Measurements from ENCODE around the gene SUN2.
"Not testable (repeated sequence)": the region's sequence is repeated elsewhere in the genome, so short reads cannot be mapped to it uniquely, and the experiment has no call there.

The SUN2 gene, protein sequence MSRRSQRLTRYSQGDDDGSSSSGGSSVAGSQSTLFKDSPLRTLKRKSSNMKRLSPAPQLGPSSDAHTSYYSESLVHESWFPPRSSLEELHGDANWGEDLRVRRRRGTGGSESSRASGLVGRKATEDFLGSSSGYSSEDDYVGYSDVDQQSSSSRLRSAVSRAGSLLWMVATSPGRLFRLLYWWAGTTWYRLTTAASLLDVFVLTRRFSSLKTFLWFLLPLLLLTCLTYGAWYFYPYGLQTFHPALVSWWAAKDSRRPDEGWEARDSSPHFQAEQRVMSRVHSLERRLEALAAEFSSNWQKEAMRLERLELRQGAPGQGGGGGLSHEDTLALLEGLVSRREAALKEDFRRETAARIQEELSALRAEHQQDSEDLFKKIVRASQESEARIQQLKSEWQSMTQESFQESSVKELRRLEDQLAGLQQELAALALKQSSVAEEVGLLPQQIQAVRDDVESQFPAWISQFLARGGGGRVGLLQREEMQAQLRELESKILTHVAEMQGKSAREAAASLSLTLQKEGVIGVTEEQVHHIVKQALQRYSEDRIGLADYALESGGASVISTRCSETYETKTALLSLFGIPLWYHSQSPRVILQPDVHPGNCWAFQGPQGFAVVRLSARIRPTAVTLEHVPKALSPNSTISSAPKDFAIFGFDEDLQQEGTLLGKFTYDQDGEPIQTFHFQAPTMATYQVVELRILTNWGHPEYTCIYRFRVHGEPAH

DNA sequence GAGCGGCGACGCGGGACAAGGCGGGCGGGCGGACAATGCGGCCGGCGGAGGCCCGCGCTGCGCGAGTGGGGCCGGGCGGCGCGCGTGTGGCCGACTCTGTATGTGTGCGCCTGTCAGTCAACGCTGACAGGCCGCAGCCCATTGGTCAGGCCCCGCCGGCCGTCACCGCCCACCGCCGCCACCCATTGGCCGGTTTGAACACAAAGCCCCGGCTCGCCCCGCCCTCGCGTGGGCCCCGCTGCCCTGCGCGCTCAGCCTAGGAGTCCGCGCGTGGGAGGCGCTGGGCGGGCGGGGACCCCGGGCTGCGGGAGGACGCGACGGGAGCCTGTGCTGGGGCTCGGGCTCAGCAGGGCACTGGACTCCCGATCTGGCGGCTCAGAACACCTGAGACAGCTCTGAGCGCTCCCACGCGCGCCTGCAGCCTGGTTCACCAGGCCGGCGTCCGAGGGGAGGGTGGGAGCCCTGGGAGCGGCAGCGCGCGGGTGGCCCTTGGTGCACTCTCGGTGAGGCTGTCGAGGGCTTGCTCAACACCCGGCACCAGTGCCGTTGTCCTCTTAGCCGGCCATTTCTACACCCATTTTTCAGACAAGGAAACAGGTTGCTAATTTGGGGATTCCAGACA lies at the start of gene SUN2:
Gene SUN2, minus strand, starts transcription at position 88 of the 622 bp plus-strand sequence. CDS start 3,370 bp downstream, outside the sequence.
- DNase-seq: peak; percentile 95

DNA sequence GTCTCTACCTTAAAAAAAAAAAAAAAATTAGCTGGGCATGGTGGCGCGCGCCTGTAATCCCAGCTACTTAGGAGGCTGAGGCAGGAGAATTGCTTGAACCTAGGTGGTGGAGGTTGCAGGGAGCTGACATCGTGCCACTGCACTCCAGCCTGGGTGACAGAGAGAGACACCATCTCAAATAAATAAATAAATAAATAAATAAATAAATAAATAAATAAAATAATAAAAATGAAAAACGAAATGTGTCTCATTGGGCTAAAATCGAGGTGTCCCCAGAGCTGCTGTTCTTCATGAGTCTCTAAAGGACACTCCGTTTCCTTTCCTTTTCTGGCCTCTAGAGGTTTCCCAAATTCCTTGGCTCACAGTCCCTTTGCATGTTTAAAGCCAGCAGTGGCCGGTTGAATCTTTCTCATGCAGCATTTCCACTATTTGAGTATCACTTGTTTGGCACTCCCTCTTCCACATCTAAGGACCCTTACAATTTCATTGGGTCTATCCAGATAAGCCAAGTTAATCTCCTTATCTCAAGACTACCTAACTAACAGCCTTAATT lies 49.3 kb upstream of the SUN2 start:
- not testable (repeated sequence) for DNase-seq

DNA sequence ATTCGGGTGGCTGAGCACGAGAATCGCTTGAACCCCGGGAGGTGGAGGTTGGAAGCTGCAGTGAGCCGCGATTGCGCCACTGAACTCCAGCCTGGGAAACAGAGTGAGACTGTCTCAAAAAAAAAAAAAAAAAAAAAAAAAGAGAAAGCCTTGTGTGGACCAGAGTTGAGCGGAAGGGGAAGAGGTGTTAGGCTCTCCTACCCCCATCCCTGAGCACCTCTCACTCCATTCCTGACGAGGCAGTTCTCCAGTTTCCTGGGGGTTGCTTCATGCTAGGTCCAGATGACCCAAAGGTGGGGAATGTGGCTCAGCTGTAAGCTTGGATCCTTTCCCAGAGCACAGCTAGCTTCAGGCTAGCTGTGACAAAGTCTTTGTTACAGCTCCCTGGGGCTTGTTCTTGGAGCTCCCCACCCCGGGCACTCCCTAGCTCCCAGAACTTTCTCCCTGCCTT lies 46.9 kb upstream of the SUN2 start:
- DNase-seq: no peak

DNA sequence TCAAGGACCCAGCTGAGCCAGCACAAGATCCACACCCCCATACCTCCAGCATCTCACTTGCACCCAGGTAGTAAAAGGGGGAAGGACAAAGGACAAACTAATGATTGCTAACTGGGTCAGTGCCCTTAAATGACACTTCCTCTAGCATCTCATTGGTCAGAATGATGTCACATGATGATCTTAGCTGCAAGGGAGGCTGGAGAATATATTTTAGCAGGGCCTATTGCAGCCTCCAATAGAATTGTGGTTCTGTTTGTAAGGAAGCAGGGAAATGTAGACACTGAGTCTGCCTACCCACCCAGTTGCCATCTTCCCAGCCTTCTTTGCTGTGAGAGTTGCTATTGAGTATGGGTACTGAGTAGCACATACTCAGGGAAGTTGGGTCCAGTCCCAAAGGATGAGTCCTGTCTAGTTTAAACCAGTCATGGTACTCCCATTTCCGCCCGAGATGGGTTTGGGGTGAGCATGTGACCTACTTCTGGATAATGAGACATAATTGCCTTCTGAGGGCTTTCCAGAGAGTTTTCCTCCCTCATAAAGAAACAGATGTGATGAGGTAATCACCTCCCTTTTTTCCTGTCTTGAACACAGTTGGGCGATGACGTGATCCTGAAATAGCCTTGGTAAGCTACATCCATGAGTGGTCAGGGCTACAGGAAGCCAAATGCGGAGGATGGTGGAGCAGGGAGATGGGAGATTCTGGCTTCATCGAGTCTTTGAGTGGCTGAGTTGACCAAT lies 43.6 kb upstream of the SUN2 start:
- DNase-seq: no peak

DNA sequence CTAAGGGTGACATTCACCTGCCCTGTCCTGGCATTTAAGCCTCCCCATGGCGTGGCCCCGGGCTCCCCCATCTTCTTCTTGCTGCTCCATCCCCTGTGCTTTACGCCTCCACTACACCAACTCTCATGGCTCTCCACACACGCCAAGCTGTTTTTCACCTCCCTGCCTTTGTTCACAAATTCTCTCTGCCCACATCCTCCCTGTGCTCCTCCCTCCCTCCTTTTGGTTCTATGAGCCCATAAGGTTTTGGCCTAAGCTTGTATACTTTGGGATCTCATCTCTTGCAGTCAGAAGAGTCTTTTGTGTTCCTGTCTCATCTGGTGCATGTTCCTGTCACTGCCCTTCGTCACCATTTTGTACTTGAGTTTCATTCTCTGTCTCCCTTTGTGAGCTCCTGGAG lies 42.7 kb upstream of the SUN2 start:
- DNase-seq: no peak

DNA sequence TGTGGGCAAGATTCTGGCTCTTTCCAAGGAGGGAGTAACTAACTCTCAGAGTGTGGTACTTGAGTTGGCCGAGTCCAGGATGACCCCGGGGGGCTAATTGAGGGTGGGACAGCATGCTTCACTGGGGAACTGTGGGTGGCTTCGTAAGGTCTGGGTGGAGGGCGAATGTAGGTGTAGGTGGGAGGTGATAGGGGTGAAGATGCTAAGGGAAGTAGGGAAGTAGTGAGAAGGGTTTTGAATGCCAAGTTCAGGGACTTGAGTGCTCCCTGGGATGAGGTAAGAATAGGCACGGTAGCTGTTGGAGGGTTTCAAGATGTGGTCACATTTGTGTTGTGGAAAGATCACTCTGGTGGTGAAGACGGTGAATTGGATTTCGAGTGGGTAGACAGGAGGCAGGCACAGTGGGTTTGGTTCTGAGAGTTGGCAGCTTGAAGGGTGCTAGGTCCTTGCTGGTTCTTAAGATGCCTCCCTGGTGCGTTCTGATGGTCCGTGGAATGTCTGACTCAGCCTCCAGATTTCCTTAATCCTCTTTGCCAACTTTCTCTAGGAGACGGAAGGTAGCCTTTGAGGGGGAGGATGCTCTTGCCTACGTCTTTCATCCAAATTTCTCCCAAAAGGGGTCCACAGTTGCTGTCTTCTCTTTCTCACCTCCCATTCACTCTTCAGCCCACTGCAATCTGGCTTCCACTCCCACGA lies 40.6 kb upstream of the SUN2 start:
- no peak for DNase-seq

DNA sequence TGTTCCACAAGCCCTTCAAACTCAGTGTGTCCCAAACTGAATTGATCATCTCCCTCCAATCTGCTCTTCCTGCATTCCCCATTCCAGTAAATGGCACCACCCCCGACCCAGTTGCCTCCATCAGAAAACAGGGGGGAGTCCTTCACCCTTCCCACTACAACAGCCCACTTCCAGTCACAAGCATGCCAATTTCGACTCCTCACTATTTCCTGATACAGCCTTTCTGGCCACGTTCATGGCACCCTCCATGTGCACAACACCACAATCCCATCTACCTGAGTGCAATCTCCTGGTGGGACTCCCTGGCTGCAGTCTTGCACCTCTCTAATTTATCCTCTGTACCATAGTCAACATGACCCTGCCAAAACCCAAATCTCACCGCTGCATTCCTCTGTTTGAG lies 39.8 kb upstream of the SUN2 start:
- DNase-seq: no peak

DNA sequence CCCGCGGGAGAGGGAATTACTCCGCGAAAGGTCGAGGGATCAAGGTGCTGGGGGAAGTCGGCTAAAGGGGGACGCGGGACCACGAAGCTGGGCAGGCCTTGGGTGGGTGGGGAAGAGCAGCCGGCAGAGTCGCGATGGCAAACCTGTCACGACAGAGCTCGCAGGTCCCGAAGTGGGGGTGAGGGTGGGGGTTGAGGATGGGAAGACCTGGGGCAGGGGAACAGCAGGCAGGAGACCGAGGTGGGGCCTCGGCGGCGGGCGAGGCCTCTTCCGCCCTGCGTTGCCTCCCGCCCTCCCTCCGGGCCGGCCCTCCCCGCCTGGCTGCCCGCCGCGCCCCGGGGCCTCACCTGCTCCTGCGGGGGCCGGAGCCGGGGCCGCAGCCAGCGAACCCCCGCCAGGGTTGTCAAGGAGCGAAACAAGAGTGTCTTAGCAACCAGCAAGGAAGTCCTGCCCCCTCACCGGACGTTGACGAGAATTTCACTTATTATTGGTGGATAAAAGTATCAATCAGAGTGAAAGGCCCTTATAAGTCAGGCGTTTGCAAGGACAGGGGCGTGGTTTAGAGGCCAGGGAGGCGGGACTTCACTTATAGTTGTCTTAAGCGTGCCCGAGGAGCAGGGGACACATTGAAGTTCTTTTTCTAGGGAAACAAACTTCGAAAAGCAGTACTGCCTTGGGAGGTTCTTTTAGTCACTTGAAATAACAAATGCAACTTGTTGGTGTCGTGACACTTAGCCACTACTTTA lies 38.1 kb upstream of the SUN2 start, which contains the start of gene DNAL4:
Gene DNAL4, minus strand, starts transcription at position 423 of the 746 bp plus-strand sequence. CDS start 11,412 bp downstream, outside the sequence.
- DNase-seq: peak; percentile 94

DNA sequence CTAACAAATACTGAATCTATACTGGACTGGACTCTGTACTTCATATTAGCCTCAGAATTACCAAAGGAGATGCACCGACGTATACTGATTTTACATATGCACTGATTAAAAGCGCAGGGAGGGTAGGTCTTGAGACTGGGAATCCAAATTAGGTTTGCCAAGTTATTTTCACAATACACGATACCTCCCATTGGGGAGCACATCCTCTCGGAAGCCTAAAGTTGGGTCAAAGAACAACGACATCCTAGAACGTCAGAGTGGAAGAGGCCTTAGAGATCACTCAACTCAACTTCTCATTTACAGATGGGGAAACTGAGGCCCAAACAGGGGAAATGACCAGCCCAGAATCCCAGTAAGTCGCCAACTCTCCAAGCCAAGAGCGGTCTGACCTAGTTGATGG lies 37.5 kb upstream of the SUN2 start:
- DNase-seq: no peak

DNA sequence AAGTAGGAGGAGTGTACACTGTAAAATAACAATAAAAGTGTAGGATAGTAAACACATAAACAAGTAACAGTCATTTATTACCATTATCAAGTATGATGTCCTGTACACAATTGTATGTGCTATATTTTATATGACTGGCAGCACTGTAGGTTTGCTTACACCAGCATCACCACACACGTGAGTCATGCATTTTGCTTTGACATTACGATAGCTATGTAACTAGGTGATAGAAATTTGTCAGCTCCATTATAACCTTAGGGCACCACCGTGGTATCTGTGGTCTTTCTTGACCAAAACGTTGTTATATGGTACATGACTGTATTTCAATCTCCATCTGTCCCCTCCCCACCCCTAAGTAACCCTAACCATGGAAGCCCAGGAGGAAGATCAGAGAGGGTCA lies 37.0 kb upstream of the SUN2 start:
- peak; percentile 39 for DNase-seq

DNA sequence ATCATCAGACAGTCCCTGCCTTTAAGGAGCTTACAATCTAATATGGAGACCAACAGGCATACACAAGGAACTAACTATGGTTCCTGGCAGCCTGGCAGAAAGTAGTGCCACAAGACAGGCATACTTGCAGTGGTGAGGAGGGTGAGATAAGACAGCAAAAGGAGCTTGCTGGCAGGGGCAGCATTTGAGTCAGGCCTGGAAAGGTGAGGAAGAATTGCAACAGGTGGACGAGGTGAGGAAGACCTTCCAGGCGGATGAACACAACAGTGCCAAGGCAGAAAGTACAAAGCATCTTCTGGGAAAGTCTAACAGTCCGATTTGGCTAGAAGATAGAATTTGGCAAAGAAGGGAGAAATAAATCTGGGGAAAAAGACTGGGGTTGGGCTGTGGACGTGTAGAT lies 33.8 kb upstream of the SUN2 start:
- no peak for DNase-seq

DNA sequence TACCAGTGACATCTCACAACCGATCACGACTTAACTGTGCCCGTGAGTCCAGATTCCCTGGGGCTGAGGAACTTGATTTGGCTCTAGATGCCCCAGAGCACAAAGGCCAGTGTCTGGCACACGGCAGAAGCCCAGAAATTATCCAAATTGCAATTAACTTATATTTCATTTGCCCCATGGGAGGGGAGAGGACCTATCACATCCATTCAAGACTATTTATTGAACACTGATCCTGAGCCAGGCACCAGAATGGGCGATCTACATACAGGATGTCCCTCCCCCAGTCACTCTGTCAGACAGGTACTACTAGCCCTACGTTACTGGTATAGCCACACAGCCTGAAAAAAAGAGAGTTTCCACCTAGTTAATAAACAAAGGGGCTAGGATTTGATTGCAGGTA lies 33.0 kb upstream of the SUN2 start:
- DNase-seq: no peak

DNA sequence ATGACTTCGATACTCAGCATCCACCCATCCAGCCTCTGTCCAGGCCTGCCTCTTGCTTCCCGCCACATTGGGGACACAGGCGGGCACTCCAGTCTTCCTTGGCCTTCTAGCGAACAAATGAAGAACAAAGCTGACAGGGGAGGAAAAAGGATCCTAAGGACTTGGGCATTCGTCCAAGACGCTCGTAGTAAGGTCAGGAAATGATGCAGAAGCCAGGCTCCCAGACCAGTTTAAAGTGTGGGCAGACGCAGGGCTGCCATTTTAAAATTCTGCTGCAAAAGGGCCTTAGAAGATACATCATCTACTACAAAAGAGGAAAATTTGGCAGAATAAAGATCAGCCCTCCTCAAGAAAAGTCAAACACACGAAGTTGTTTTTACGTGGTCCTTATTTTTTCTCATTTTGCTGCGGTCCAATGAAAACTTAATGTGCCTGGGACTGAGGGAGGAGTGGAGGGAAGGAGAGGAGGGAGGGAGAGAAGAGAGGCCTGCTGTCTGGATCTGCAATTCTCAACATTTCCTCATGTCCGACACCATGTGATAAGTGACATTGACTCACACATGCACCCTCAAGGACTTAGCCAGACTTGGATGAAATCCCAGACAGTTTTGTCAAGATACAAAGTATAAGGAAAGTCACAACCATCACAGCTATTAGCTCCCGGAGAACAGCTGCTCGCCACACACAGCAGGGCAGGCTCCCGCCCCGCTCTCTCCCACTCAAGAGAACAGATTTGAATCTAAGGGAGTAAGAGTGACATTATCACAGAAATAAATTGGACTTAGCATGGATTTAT lies 32.4 kb upstream of the SUN2 start:
- no peak for DNase-seq

DNA sequence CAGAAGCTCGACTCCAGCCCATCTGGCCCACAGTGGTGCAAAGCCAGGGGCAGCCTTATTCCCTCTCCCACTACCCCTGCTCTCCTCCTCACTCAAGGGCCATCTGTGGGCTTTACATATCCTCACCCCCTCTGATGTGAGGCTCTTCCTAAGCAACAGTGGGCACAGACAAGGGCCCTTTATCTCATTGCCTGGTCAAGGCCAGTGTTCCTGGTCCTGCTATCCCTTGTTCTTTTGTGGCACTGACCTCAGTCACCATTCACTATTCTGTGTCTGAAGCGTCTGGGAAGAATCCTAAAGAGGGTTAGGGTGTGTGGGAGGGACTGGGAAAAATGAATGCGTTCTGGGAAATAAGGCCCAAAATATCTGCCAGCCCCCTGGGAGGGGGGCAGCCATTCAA lies 30.8 kb upstream of the SUN2 start:
- no peak for DNase-seq

DNA sequence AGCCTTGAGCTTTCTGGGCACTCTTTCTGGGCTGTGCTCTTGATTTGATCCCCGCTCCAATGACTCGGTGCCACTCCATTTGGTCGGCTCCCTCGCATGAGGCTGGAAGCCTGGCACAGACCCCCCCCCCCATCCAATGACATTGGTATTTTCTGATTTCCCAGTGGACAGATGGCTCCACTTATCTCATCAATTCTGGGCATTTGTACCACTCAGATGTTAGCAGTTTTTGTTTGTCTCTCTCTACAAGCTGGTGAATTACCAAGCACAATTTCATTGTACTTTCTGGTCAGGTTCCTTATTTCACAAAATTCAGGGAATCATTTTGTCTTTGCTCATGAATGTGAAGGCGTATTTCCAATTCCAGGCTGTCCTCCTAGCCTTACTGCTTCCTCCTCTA lies 29.1 kb upstream of the SUN2 start:
- no peak for DNase-seq

DNA sequence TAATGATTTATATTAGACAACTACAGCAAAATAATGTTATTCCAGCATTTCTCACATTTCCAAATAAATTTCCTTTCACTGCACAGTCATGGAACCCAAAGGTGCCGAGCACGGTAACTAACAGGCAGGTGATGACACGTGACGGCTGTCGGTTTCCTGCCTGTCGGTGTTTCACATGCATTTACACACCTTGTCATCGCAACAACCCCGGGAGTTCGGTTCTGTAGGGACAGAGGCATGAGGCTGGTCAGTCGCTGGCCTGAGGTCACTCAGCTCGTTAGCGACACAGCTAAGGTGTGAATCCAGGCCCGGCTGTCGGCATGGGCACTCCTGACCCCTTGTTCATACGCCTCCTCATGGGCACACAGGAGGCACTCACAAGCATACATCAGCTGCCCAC lies 28.2 kb upstream of the SUN2 start:
- no peak for DNase-seq

DNA sequence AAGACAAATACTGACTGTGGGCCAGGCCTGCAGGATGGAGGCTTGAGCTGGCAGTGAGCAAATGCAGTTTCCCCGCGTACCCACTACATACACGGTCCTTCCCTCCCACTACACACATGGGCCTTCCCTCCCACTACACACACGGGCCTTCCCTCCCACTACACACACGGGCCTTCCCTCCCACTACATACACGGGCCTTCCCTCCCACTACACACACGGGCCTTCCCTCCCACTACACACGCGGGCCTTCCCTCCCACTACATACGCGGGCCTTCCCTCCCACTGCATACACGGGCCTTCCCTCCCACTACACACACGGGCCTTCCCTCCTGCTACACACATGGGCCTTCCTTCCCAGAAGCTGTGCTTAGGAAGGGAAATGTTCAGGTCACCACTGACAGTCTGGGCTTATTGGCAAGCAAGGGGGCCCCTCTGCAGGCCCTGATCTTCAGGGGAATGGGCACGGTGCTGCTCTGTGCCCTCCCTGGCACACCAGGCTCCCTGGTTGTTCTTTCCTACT lies 27.4 kb upstream of the SUN2 start:
- no peak for DNase-seq

DNA sequence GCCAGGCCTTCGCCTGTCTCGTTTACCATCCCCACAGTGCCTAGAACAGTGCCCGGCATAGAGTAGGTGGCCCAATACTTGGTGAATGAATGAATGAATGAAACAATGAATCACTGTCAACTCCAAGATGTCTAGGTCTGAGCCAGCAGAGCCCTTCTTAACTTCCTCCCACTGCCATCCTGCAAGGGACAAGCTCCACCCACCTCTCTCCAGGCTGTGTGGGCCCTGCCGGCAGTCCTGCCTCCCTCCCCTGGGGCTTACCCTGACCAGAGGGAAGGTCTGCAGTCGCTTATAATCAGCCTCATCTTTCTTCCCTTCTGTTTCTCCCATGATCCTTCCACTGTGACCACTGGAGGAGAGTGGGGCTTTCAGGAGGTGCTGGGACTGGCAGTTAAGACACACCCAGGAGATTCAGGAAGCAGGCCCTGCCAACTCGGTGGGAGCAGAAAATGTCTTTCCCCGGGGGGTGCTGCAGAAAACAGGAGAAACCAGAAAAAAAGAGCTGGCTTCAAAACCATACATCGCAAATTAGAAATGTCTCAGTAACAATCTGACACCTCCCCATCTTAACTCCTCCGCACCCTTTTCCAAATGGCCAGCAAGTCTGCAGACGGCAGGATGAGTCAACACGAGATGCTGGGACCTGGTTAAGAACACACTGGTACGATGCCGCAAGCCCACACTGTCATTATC lies 26.8 kb upstream of the SUN2 start:
- no peak for DNase-seq

DNA sequence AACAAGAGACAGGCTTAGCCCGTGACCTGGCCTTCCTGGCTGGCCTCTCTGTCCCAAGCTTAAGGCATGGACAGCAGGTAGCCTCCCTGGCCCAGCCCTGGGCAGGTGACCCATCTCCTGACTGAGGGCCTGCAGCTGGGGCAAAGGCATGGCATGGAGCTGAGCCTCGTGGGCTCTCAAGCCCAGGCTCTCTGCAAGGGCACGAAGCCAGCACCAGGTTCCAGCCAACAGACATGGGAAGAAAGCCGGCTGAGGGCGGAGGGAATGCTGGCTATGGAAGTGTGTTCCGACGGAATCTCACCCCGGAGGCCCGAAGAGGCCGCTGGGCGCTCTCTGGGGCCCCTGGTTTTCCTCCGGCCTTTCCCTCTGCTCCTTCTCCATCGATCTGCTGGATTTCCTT lies 25.2 kb upstream of the SUN2 start:
- no peak for DNase-seq
